ENCODE data around the gene BRPF1.

- TF ChIP-seq CTCF (conservative IDR thresholded peaks at IDR 0.05 in 1 of 2, IDR thresholded peaks at IDR 0.05 in 1 of 2; ENCODE audit: low read depth in 1 of 2, low read length in 2 of 2): no peak
- no peak for TF ChIP-seq EZH2 (IDR thresholded peaks at IDR 0.05; ENCODE audit: low read length, missing control alignments)
Measured at GRCh38 chr3:9791790-9792404, 60.4 kb downstream of the BRPF1 start.
